Measurements from ENCODE around the gene CCL18. TPM values are rescaled to one million over a fixed set of nuclear protein-coding genes. Genes with fewer than 3 reads are reported as not detected.

Gene CCL18
- total and polyA plus RNA-seq, 10 of the 15 experiments (the other 5 are each of a cell fraction or from before 2014, with no cell fraction given), result 0.26 TPM; not detected in 9

DNA sequence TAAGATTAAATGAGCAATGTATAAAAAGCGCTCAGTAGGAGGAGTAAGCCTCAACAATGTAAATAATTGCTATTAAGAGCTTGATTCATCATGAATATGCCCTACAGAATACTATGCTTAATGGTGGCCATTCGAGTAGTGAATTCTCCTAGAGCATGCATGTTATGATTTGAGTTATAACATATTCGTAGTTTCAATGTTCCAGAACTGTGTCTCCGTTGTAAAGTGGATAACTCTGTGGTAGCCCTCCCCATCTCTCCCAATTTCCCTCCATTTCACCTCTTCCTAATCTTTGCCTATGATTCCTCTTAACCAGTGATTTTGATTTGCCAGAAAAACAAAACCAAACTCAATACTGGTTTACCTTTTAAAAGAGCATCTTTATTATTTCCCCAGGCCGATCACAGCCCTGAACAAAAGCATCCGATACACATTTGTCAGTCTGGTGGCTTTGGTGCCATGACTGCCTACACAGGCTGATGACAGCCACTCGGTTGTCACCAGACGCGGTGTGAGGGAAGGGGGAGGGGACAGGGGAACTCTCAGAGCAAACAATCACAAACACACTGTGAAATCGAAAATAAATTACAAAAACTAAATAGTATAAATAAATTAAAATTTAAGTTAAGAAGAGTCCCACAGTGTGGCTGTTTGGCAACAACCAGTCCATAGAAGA is 24.0 kb downstream of the CCL18 start (continued):
- TF ChIP-seq, protein P1, sequence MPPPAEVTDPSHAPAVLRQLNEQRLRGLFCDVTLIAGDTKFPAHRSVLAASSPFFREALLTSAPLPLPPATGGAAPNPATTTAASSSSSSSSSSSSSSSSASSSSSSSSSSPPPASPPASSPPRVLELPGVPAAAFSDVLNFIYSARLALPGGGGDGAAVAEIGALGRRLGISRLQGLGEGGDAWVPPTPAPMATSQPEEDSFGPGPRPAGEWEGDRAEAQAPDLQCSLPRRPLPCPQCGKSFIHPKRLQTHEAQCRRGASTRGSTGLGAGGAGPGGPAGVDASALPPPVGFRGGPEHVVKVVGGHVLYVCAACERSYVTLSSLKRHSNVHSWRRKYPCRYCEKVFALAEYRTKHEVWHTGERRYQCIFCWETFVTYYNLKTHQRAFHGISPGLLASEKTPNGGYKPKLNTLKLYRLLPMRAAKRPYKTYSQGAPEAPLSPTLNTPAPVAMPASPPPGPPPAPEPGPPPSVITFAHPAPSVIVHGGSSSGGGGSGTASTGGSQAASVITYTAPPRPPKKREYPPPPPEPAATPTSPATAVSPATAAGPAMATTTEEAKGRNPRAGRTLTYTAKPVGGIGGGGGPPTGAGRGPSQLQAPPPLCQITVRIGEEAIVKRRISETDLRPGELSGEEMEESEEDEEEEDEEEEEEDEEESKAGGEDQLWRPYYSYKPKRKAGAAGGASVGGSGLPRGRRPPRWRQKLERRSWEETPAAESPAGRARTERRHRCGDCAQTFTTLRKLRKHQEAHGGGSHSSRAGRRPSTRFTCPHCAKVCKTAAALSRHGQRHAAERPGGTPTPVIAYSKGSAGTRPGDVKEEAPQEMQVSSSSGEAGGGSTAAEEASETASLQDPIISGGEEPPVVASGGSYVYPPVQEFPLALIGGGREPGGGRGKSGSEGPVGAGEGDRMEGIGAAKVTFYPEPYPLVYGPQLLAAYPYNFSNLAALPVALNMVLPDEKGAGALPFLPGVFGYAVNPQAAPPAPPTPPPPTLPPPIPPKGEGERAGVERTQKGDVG (CRISPR knock-in tag; IDR thresholded peaks at IDR 0.05), result peak; percentile 77; the same call in 1 of the 2 replicates
- TF ChIP-seq POLR2A (IDR thresholded peaks at IDR 0.05; ENCODE audit: low read depth, low read length), result peak; percentile 54; the same call in 1 of the 2 replicates
- TF ChIP-seq SMAD1 (IDR thresholded peaks at IDR 0.05; ENCODE audit: low read depth, partially characterized antibody), result peak; percentile 95
- peak; percentile 68; the same call in 1 of the 2 replicates for TF ChIP-seq MTA3 (IDR thresholded peaks at IDR 0.05; ENCODE audit: borderline replicate concordance, low read length)
- peak; percentile 73; the same call in 1 of the 2 replicates for TF ChIP-seq BMI1 (IDR thresholded peaks at IDR 0.05; ENCODE audit: borderline replicate concordance)

DNA sequence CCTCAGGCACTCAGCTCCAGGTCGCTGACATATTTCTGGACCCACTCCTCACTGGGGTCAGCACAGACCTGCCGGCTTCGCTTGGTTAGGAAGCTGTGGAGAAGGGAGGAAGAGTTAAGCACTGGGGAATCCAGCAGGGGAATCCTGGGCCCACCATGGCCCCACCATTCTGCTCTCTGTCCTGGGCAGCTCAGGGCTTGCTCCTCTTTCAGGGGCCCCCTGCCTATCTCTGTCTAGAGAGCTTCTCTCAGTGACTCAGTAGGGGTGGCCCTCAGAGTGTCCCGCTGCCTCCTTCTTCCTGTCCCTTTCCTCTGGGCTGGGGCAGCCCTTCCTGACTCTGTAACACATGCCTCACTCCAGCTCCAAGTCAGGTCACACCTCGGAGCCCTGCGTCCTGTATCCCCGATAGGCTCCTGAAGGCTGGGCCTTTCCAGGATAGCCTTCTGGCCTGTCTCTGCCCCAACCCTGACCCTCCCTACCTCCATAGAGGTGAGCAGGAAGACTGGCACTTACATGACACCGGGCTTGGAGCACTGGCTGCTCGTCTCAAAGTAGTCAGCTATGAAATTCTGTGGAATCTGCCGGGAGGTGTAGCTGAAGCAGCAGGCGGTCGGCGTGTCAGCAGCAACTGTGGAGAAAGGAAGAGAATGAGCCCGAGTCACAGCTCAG is 24.7 kb downstream of the CCL18 start:
- Histone ChIP-seq H3K4me3 (peak overlapping the region; percentile 64), H3K9me3 (replicated peaks; ENCODE audit: control insufficient read depth, insufficient read depth, low read length) (no peaks in the 10 kb centered on the region), H3K27ac (ENCODE audit: control insufficient read depth, insufficient read depth) (peak overlapping the region; percentile 87), H3K4me2 (ENCODE audit: control insufficient read depth, insufficient read depth) (peak overlapping the region; percentile 91), H3K36me3 (ENCODE audit: control insufficient read depth in 2 of 2, insufficient read depth in 2 of 2, low read length in 1 of 2) (no peaks in the 10 kb centered on the region), H3K9ac (ENCODE audit: control insufficient read depth, insufficient read depth, low read length) (peak overlapping the region; percentile 63), H2AFZ (ENCODE audit: control insufficient read depth, low read depth, low read length) (no peak overlapping the region), H3K79me2 (ENCODE audit: control insufficient read depth, insufficient read depth, low read length) (peaks cover 2% of the 10 kb centered on the region; the same call in 1 of the 2 replicates), H3K27me3 (replicated peaks in 1 of 2; ENCODE audit: control insufficient read depth in 2 of 2, insufficient read depth in 2 of 2, low read length in 1 of 2) (no peaks in the 10 kb centered on the region), H3K4me1 (ENCODE audit: control insufficient read depth, insufficient read depth, low read length) (peaks cover 47% of the 10 kb centered on the region), H4K20me1 (ENCODE audit: control insufficient read depth, insufficient read depth) (no peaks in the 10 kb centered on the region)
- ATAC-seq, result peak; percentile 1
- 74% methylated on average over 14 of the region's 14 CpGs for WGBS (ENCODE audit: insufficient coverage, insufficient replicate concordance, low lambda C conversion rate, missing lambda C conversion rate)
- in situ Hi-C loops (cut with MboI), result loop anchor here (5.0 kb wide), 1 partner anchor 108 kb away; the partner anchor contains the start of genes CCL3L1 and CCL3L3
- DNase-seq (ENCODE audit: low read depth, low spot score), result no peak
- intact Hi-C loops (cut with micrococcal nuclease; ENCODE audit: unreplicated experiment), result no loop called here
- ChIA-PET POLR2A (interaction anchor here (0.9 to 2.6 kb wide), 8 partner anchors 14 to 115 kb away, joined by 3 to 14 read pairs (median 4); no protein-coding TSS in a partner anchor), CTCF (interaction anchor here (0.6 to 4.8 kb wide), 9 partner anchors 10 to 119 kb away, joined by 3 to 61 read pairs (median 3); no protein-coding TSS in a partner anchor), SMC1A (ENCODE audit: uncharacterized antibody, unreplicated experiment) (interaction anchor here (0.7 to 4.7 kb wide), 16 partner anchors 10 to 118 kb away, joined by 3 to 66 read pairs (median 10); partner anchors contain the start of genes CCL3L1, CCL3L3 and CCL4), RAD21 (ENCODE audit: unreplicated experiment) (interaction anchor here (0.6 to 7.9 kb wide), 13 partner anchors 14 to 209 kb away, joined by 3 to 83 read pairs (median 6); no protein-coding TSS in a partner anchor)
- no TSS peak for BruUV-seq (replicated peaks)
- FAIRE-seq, result no peak
- peak; percentile 51; the same call in 1 of the 2 replicates for TF ChIP-seq ZBED1 (IDR thresholded peaks at IDR 0.05; ENCODE audit: borderline replicate concordance)
- TF ChIP-seq POLR2AphosphoS5 (IDR thresholded peaks at IDR 0.05; ENCODE audit: low read length), result peak; percentile 70; the same call in 1 of the 2 replicates
- TF ChIP-seq BACH1 (IDR thresholded peaks at IDR 0.05; ENCODE audit: borderline replicate concordance), result peak; percentile 86
- 0 out of 2 replicates have a peak, but pooled peaks have one; percentile 56 for TF ChIP-seq CHD1 (IDR thresholded peaks at IDR 0.05; ENCODE audit: low read depth, low read length)
- no peak for TF ChIP-seq RCOR1 (conservative IDR thresholded peaks at IDR 0.05; ENCODE audit: low read depth, low read length)
- no peak for TF ChIP-seq IKZF1 (conservative IDR thresholded peaks at IDR 0.05)
- TF ChIP-seq, protein P2, sequence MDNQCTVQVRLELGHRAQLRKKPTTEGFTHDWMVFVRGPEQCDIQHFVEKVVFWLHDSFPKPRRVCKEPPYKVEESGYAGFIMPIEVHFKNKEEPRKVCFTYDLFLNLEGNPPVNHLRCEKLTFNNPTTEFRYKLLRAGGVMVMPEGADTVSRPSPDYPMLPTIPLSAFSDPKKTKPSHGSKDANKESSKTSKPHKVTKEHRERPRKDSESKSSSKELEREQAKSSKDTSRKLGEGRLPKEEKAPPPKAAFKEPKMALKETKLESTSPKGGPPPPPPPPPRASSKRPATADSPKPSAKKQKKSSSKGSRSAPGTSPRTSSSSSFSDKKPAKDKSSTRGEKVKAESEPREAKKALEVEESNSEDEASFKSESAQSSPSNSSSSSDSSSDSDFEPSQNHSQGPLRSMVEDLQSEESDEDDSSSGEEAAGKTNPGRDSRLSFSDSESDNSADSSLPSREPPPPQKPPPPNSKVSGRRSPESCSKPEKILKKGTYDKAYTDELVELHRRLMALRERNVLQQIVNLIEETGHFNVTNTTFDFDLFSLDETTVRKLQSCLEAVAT (IDR thresholded peaks at IDR 0.05), result 0 out of 2 replicates have a peak, but pooled peaks have one; percentile 44
- TF ChIP-seq ZNF217 (IDR thresholded peaks at IDR 0.05), result no peak
- TF ChIP-seq CEBPB (IDR thresholded peaks at IDR 0.05; ENCODE audit: borderline replicate concordance in 1 of 2, low read depth in 2 of 2, low read length in 2 of 2), result no peak
- TF ChIP-seq KAT2A (conservative IDR thresholded peaks at IDR 0.05; ENCODE audit: control insufficient read depth, low read depth, low read length), result no peak
- no peak for TF ChIP-seq CBFB (IDR thresholded peaks at IDR 0.05; ENCODE audit: low read depth)
- TF ChIP-seq POLR2A (IDR thresholded peaks at IDR 0.05; ENCODE audit: low read depth, low read length), result peak; percentile 65; the same call in 1 of the 2 replicates

All from GM12878 (cell line).